ENCODE data around the gene DOK6.

DOK6 gene

DNA sequence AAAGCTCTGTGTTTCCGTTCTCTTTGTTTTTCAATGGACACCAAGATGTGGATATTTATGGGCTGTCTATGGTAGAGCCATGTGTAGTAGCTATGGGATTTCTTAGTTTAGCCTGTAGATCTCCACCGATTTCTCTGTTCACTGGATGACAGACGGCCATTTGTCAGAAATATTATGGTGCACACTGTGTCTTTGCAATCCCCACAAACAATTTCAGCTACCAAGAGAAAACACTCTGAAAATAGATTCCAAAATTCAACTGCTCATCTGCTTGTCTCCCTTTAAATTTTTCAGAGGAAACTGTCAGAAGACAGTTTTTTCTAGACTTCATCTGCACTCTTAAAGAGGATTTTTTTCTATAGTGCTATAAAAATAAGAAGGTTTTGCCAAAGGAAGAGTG, 380.2 kb downstream of the DOK6 start:
- TF ChIP-seq, protein P1, sequence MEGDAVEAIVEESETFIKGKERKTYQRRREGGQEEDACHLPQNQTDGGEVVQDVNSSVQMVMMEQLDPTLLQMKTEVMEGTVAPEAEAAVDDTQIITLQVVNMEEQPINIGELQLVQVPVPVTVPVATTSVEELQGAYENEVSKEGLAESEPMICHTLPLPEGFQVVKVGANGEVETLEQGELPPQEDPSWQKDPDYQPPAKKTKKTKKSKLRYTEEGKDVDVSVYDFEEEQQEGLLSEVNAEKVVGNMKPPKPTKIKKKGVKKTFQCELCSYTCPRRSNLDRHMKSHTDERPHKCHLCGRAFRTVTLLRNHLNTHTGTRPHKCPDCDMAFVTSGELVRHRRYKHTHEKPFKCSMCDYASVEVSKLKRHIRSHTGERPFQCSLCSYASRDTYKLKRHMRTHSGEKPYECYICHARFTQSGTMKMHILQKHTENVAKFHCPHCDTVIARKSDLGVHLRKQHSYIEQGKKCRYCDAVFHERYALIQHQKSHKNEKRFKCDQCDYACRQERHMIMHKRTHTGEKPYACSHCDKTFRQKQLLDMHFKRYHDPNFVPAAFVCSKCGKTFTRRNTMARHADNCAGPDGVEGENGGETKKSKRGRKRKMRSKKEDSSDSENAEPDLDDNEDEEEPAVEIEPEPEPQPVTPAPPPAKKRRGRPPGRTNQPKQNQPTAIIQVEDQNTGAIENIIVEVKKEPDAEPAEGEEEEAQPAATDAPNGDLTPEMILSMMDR (IDR thresholded peaks at IDR 0.05; ENCODE audit: insufficient read depth, low read length, missing control alignments) = no peak
- H3K4me3 ChIP-seq (ENCODE audit: low read depth, low read length) = no peak overlapping the region
- POLR2A ChIA-PET = no interaction called here
- CTCF ChIA-PET = no interaction called here
- no peak for DNase-seq (ENCODE audit: low read depth, low spot score)

DNA sequence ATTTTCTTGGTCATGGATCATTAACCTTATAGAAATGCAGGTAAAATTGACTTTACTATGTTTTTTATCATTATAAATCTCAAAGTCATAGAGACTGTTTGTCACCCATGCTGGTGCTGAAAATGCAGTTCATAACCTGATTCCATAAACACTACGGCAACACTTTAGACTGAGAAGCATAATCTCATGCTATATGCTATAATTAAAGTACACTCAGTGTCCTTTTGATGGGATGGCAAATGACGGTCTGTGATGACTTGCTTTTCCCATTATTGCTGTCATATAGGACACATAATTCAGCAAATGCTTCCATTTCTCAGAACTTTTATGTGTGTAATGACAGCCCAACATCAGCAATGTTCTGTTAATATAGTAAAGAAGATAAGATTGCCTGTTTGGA, 384.1 kb downstream of the DOK6 start:
- POLR2A ChIA-PET = no interaction called here
- no peak for DNase-seq (ENCODE audit: low read depth, low spot score)
- CTCF ChIA-PET = no interaction called here
- TF ChIP-seq, protein P1 (IDR thresholded peaks at IDR 0.05; ENCODE audit: insufficient read depth, low read length, missing control alignments) = no peak
- H3K4me3 ChIP-seq (ENCODE audit: low read depth, low read length) = no peak overlapping the region

DNA sequence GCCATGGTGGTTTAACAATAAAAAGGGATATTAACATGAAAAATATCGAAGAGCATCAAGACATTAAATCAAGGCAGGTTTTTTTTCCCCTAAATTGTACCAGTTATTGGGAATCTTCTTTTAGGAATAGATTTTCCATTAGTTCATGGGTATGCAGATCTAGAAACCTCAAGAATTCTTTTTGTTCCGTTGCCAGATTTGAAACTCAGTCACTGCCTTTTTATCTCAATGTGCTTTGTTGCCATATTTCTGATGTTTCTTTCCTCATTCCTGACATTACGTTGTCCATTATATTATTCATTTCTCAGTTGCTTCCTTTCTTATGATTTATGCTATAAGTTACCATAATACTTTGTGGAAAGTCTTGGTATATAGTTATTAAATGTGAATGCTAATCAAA, 384.8 kb downstream of the DOK6 start:
- TF ChIP-seq, protein P1 (IDR thresholded peaks at IDR 0.05; ENCODE audit: insufficient read depth, low read length, missing control alignments) = no peak
- DNase-seq (ENCODE audit: low read depth, low spot score) = no peak
- H3K4me3 ChIP-seq (ENCODE audit: low read depth, low read length) = no peak overlapping the region
- ChIA-PET POLR2A (no interaction called here), CTCF (no interaction called here)

DNA sequence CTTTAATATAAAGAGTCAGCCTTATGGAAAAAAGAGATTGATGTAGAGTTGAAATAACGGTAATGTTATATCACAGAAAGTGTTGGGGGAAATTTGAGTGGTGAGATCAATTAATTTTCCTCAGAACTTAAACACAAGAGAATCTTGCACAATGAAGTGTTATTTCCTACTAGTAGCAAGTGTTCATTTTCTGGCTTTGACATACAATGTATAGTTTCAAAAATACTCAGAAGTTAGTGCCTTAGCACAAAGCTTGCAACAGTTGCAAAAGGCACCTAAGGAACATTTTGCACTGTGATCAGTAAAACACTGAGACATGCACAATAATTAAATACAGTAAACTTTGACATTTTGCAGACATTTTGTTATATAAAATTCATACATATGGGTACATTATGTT, 385.7 kb downstream of the DOK6 start:
- DNase-seq (ENCODE audit: low read depth, low spot score) = no peak
- POLR2A ChIA-PET = no interaction called here
- CTCF ChIA-PET = no interaction called here
- H3K4me3 ChIP-seq (ENCODE audit: low read depth, low read length) = no peak overlapping the region
- TF ChIP-seq, protein P1 (IDR thresholded peaks at IDR 0.05; ENCODE audit: insufficient read depth, low read length, missing control alignments) = no peak

DNA sequence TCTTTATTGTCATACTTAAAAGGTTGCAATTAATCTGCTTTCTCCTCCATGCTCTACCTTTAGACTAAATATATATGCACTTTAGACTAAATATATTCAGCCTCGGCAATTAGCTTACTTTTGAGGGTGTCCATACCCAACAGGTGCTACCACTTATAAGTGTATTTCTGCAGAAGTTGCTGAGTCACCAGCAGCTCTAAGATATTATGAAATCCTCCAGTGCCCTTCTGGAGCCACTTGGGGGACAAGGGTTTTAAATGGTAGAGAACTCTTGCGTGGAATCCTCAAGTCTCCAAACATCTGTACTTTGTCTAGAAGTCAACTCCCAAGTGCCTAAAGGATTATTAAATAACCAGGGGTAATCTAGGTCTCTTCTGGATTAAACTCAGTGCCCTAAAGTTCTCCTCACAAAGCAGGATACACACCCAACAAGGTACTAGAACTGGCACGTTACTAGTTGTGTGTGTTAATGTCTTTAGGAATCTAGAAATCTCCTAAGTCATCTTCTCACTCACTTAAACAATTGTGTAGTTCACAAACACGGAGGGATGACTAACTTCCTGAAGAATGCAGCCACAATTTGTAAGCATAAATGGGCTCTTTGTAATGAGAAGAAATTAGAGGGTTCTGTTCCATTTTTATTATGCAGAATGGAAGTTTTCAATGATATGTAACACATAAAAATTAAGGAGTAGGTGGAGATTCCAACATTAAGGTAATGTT, 387.3 kb downstream of the DOK6 start:
- POLR2A ChIA-PET = no interaction called here
- DNase-seq (ENCODE audit: low read depth, low spot score) = peak; percentile 5
- TF ChIP-seq, protein P1 (IDR thresholded peaks at IDR 0.05; ENCODE audit: insufficient read depth, low read length, missing control alignments) = no peak
- no peak overlapping the region for H3K4me3 ChIP-seq (ENCODE audit: low read depth, low read length)
- CTCF ChIA-PET = no interaction called here

DNA sequence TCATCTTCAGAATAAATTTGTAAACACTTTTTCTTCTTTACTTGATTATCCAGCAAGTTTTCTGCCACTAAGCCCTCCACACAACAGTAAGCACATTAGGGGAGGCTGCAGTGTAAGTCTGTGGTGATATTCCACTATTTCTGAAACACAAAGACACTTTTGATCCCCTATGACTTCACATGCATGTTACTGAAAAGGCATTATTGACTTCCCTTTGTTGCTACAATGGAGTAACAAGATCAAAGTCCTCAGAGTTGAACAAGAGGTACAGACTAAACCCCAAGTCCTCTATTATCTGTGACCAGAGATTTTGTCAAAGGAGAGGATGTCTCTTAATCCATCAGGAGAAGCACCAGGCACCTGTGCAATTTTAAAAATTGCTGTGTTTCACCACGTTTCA, 389.1 kb downstream of the DOK6 start:
- ChIA-PET POLR2A (no interaction called here), CTCF (no interaction called here)
- H3K4me3 ChIP-seq (ENCODE audit: low read depth, low read length) = no peak overlapping the region
- TF ChIP-seq, protein P1 (IDR thresholded peaks at IDR 0.05; ENCODE audit: insufficient read depth, low read length, missing control alignments) = no peak
- no peak for DNase-seq (ENCODE audit: low read depth, low spot score)

Measured in AG04449 (cell line).